ENCODE data around the gene COL5A3.

COL5A3 gene

GRCh38 chr19:10000171-10000826 is 10.0 kb downstream of the COL5A3 start:
- H3K4me3 ChIP-seq (replicated peaks; ENCODE audit: low read depth, low read length): no peak overlapping the region
- peak; percentile 96 for TF ChIP-seq CTCF (IDR thresholded peaks at IDR 0.05; ENCODE audit: low read depth, low read length, missing control alignments)
- no peak for DNase-seq (ENCODE audit: extremely low read depth, low read depth)

- DNase-seq (ENCODE audit: extremely low read depth, low read depth): no peak
- TF ChIP-seq CTCF (IDR thresholded peaks at IDR 0.05; ENCODE audit: low read depth, low read length, missing control alignments): no peak
Measured at GRCh38 chr19:9996541-9996940, 13.8 kb downstream of the COL5A3 start.

GRCh38 chr19:9995999-9996398 is 14.3 kb downstream of the COL5A3 start:
- DNase-seq (ENCODE audit: extremely low read depth, low read depth): no peak
- no peak for TF ChIP-seq CTCF (IDR thresholded peaks at IDR 0.05; ENCODE audit: low read depth, low read length, missing control alignments)
- H3K4me3 ChIP-seq (replicated peaks; ENCODE audit: low read depth, low read length): no peak overlapping the region

More at GRCh38 chr19:9996541-9996940, 13.8 kb downstream of the COL5A3 start:
- no peak overlapping the region for H3K4me3 ChIP-seq (replicated peaks; ENCODE audit: low read depth, low read length)

GRCh38 chr19:9995084-9995483 is 15.2 kb downstream of the COL5A3 start:
- DNase-seq (ENCODE audit: extremely low read depth, low read depth): no peak
- no peak for TF ChIP-seq CTCF (IDR thresholded peaks at IDR 0.05; ENCODE audit: low read depth, low read length, missing control alignments)
- H3K4me3 ChIP-seq (replicated peaks; ENCODE audit: low read depth, low read length): no peak overlapping the region

GRCh38 chr19:9991425-9992191 is 18.7 kb downstream of the COL5A3 start:
- no peak for DNase-seq (ENCODE audit: extremely low read depth, low read depth)
- TF ChIP-seq CTCF (IDR thresholded peaks at IDR 0.05; ENCODE audit: low read depth, low read length, missing control alignments): no peak
- no peak overlapping the region for H3K4me3 ChIP-seq (replicated peaks; ENCODE audit: low read depth, low read length)

- no peak for TF ChIP-seq CTCF (IDR thresholded peaks at IDR 0.05; ENCODE audit: low read depth, low read length, missing control alignments)
- no peak overlapping the region for H3K4me3 ChIP-seq (replicated peaks; ENCODE audit: low read depth, low read length)
- no peak for DNase-seq (ENCODE audit: extremely low read depth, low read depth)
Measured at GRCh38 chr19:9989504-9989903, 20.8 kb downstream of the COL5A3 start.
